ENCODE measurements around the gene CENPP.

DNA sequence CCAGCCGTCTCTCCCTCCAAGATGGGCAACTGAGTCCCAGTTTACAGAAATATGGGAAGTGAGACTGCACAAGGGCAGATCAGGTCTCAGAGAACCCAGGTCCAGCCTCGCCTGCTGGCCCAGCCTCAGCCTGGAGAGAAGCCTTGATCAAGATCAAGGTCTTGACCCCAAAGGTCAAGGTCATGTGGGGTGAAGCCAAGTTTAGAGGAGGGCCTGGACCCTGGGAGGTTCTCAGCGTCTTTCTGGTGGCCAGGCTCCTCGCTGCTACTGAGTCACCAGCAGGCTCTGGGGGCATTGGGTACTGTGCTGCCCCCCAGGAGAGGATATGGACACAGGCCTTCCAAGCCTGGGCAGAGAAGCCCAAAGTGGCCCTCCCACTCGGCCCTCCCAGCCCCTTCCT lies 335.4 kb downstream of the CENPP start:
- TF ChIP-seq, protein P1, sequence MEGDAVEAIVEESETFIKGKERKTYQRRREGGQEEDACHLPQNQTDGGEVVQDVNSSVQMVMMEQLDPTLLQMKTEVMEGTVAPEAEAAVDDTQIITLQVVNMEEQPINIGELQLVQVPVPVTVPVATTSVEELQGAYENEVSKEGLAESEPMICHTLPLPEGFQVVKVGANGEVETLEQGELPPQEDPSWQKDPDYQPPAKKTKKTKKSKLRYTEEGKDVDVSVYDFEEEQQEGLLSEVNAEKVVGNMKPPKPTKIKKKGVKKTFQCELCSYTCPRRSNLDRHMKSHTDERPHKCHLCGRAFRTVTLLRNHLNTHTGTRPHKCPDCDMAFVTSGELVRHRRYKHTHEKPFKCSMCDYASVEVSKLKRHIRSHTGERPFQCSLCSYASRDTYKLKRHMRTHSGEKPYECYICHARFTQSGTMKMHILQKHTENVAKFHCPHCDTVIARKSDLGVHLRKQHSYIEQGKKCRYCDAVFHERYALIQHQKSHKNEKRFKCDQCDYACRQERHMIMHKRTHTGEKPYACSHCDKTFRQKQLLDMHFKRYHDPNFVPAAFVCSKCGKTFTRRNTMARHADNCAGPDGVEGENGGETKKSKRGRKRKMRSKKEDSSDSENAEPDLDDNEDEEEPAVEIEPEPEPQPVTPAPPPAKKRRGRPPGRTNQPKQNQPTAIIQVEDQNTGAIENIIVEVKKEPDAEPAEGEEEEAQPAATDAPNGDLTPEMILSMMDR (conservative IDR thresholded peaks at IDR 0.05; ENCODE audit: low read depth, low read length), result no peak
- TF ChIP-seq EZH2 (IDR thresholded peaks at IDR 0.05; ENCODE audit: low read length, unreplicated experiment), result no peak

All from PC-3 (cell line).